Activated CD4-positive, alpha-beta T cell treated with anti-CD3 and anti-CD28 coated beads, Interleukin-2, amount 50 U/mL, for 4 hours (primary cell): ENCODE data around the gene EAPP.
"Not testable (repeated sequence)": the region's sequence is repeated elsewhere in the genome, so short reads cannot be mapped to it uniquely, and the experiment has no call there.

Experiments
- DNase-seq, 2 experiments: peaks; one replicate each; pipeline ENCODE4 v3.0.0-alpha.2; 2020

The EAPP gene

GRCh38 chr14:34537677-34538009 is 1.9 kb downstream of the EAPP start:
- DNase-seq, result no peak

- no peak for DNase-seq
These were observed 2.4 kb downstream of the EAPP start for GRCh38 chr14:34536951-34537676.

GRCh38 chr14:34527591-34527990 is 11.9 kb downstream of the EAPP start:
- no peak for DNase-seq

- not testable (repeated sequence) for DNase-seq
These were observed 15.3 kb downstream of the EAPP start for GRCh38 chr14:34524216-34524615.

- no peak for DNase-seq
These were observed 17.0 kb downstream of the EAPP start for GRCh38 chr14:34522496-34522895.

GRCh38 chr14:34521071-34521470 is 18.4 kb downstream of the EAPP start:
- not testable (repeated sequence) for DNase-seq

- DNase-seq, result not testable (repeated sequence)
These were observed 19.1 kb downstream of the EAPP start for GRCh38 chr14:34520304-34520970.

GRCh38 chr14:34507884-34508283 is 31.6 kb downstream of the EAPP start:
- no peak for DNase-seq

GRCh38 chr14:34507459-34507858 is 32.0 kb downstream of the EAPP start:
- no peak for DNase-seq

GRCh38 chr14:34505124-34505491 is 34.4 kb downstream of the EAPP start:
- not testable (repeated sequence) for DNase-seq

- DNase-seq, result not testable (repeated sequence)
These were observed 35.5 kb downstream of the EAPP start for GRCh38 chr14:34504027-34504426.

- no peak for DNase-seq
These were observed 36.8 kb downstream of the EAPP start for GRCh38 chr14:34502545-34503225.

GRCh38 chr14:34502001-34502400 is 37.5 kb downstream of the EAPP start:
- no peak for DNase-seq

- DNase-seq, result no peak
These were observed 38.4 kb downstream of the EAPP start for GRCh38 chr14:34501004-34501580.

GRCh38 chr14:34498684-34499412 is 40.7 kb downstream of the EAPP start:
- DNase-seq, result no peak

- DNase-seq, result no peak
These were observed 42.6 kb downstream of the EAPP start for GRCh38 chr14:34496679-34497513.

- DNase-seq, result no peak
These were observed 43.4 kb downstream of the EAPP start for GRCh38 chr14:34496007-34496678.

GRCh38 chr14:34489324-34489723 is 50.2 kb downstream of the EAPP start:
- no peak for DNase-seq

GRCh38 chr14:34488528-34488927 is 51.0 kb downstream of the EAPP start:
- no peak for DNase-seq

GRCh38 chr14:34484726-34485125 is 54.8 kb downstream of the EAPP start:
- no peak for DNase-seq

- DNase-seq, result no peak
These were observed 57.0 kb downstream of the EAPP start for GRCh38 chr14:34482463-34482862.

- no peak for DNase-seq
These were observed 59.8 kb downstream of the EAPP start for GRCh38 chr14:34479694-34480093.
